CD14-positive monocyte (primary cell): Measurements from ENCODE around the gene CACNB2. TPM values are rescaled to one million over a fixed set of nuclear protein-coding genes. Genes with fewer than 3 reads are reported as not detected.

ENCODE experiments used
- DNase-seq, 3 donors: peaks; one replicate each; pipeline ENCODE4 v3.0.0-alpha.2; 2011 to 2022
- H2AFZ ChIP-seq: 2 replicates; pipeline ENCODE4 v1.6.0; 2012; ENCODE audit warnings: mild to moderate bottlenecking, low read depth, low read length, inconsistent platforms; ENCODE audit not compliant: insufficient read depth, poor library complexity, severe bottlenecking
- H3K27ac ChIP-seq, 2 donors: 1 replicate in 1 of 2; 2 replicates in 1 of 2; pipeline ENCODE4 v1.5.1; 2012 to 2013; ENCODE audit warnings: low read length in 2 of 2, control low read depth in 1 of 2, inconsistent platforms in 1 of 2, low read depth in 1 of 2, mild to moderate bottlenecking in 1 of 2
- H3K27me3 ChIP-seq, 2 donors: one replicate each; pipeline versions ENCODE4 v1.6.0 to v1.6.1; 2011 to 2013; ENCODE audit warnings: low read length in 2 of 2; ENCODE audit not compliant: control insufficient read depth in 2 of 2, insufficient read depth in 2 of 2
- H3K36me3 ChIP-seq, 2 donors: replicated peaks in 1 of 2; 1 replicate in 1 of 2; 2 replicates in 1 of 2; pipeline versions ENCODE4 v1.5.1 to v1.6.1; 2012 to 2013; ENCODE audit warnings: low read length in 2 of 2, control low read depth in 1 of 2, inconsistent platforms in 1 of 2, mild to moderate bottlenecking in 1 of 2; ENCODE audit not compliant: insufficient read depth in 2 of 2, control insufficient read depth in 1 of 2
- H3K4me1 ChIP-seq, 2 donors: 1 replicate in 1 of 2; 2 replicates in 1 of 2; pipeline versions ENCODE4 v1.5.1 to v1.6.1; 2012 to 2013; ENCODE audit warnings: low read length in 2 of 2, control low read depth in 1 of 2, inconsistent platforms in 1 of 2, mild to moderate bottlenecking in 1 of 2, moderate library complexity in 1 of 2; ENCODE audit not compliant: insufficient read depth in 2 of 2, control insufficient read depth in 1 of 2
- H3K4me2 ChIP-seq: replicated peaks from 2 replicates; pipeline ENCODE3; 2012; ENCODE audit warnings: low read length, moderate library complexity, mild to moderate bottlenecking; ENCODE audit not compliant: poor library complexity, severe bottlenecking; ENCODE audit errors: extremely low read depth
- H3K4me3 ChIP-seq, 3 experiments: fragments of 200-600 bp in 1 of 3; sonication (generic) in 1 of 3; replicated peaks in 1 of 3; 1 replicate in 2 of 3; 2 replicates in 1 of 3; pipeline ENCODE4 v1.5.1; 2011 to 2013; ENCODE audit warnings: low read length in 3 of 3, mild to moderate bottlenecking in 3 of 3, control low read depth in 2 of 3, low read depth in 2 of 3, inconsistent platforms in 1 of 3, moderate library complexity in 1 of 3
- H3K79me2 ChIP-seq: 2 replicates; pipeline ENCODE4 v1.6.0; 2012; ENCODE audit warnings: mild to moderate bottlenecking, control low read depth, inconsistent platforms, low read length, moderate library complexity; ENCODE audit not compliant: insufficient read depth
- H3K9ac ChIP-seq: 2 replicates; pipeline ENCODE4 v1.6.0; 2017; ENCODE audit warnings: low read length, mild to moderate bottlenecking; ENCODE audit not compliant: insufficient read depth, poor library complexity, severe bottlenecking
- H3K9me3 ChIP-seq, 2 donors: replicated peaks in 1 of 2; 1 replicate in 1 of 2; 2 replicates in 1 of 2; pipeline versions ENCODE4 v1.5.1 to v1.6.1; 2012 to 2013; ENCODE audit warnings: low read length in 2 of 2, control low read depth in 1 of 2; ENCODE audit not compliant: control insufficient read depth in 1 of 2, insufficient read depth in 1 of 2
- H4K20me1 ChIP-seq: 2 replicates; pipeline ENCODE4 v1.6.0; 2012; ENCODE audit warnings: mild to moderate bottlenecking, low read length, control low read depth, moderate library complexity; ENCODE audit not compliant: insufficient read depth
- H3K27ac Mint-ChIP-seq, 7 donors: one replicate each; pipeline ENCODE4 v1.8.0; 2020; ENCODE audit warnings: mild to moderate bottlenecking in 7 of 7, mixed read lengths in 7 of 7, moderate library complexity in 6 of 7, inconsistent platforms in 2 of 7
- H3K27me3 Mint-ChIP-seq, 3 donors: one replicate each; pipeline ENCODE4 v1.8.0; 2021 to 2022; ENCODE audit warnings: low read depth in 3 of 3, mild to moderate bottlenecking in 3 of 3, mixed read lengths in 3 of 3, moderate library complexity in 3 of 3, inconsistent platforms in 1 of 3
- H3K36me3 Mint-ChIP-seq, 2 donors: one replicate each; pipeline ENCODE4 v1.8.0; 2020; ENCODE audit warnings: mixed read lengths in 2 of 2, inconsistent platforms in 1 of 2, mild to moderate bottlenecking in 1 of 2
- H3K4me1 Mint-ChIP-seq: one replicate; pipeline ENCODE4 v1.8.0; 2020; ENCODE audit warnings: mild to moderate bottlenecking, mixed read lengths
- H3K4me3 Mint-ChIP-seq, 2 donors: one replicate each; pipeline ENCODE4 v1.8.0; 2020; ENCODE audit warnings: mild to moderate bottlenecking in 2 of 2, mixed read lengths in 2 of 2, moderate library complexity in 1 of 2
- H3K9me3 Mint-ChIP-seq, 7 donors: one replicate each; pipeline ENCODE4 v1.8.0; 2020 to 2022; ENCODE audit warnings: mixed read lengths in 7 of 7, mild to moderate bottlenecking in 6 of 7, moderate library complexity in 6 of 7, inconsistent platforms in 2 of 7
- CTCF ChIP-seq: fragments of 200-600 bp; IDR thresholded peaks from one replicate; pipeline ENCODE4 v1.8.0; 2022; ENCODE audit warnings: antibody characterized with exemption, mild to moderate bottlenecking
- WGBS: methylation state at CpG from one replicate; pipeline ENCODE4 v1.1.5; 2013; ENCODE audit warnings: missing lambda C conversion rate; ENCODE audit not compliant: insufficient coverage; 5-methylcytosine and 5-hydroxymethylcytosine counted together
- intact Hi-C, 2 donors: fragments of 100-400 bp; cut with micrococcal nuclease; formaldehyde crosslinking; loops; one replicate each; pipeline versions ENCODE4 v1.15.0 to v1.15.1; 2023
- polyA plus RNA-seq, 3 donors: library from polyadenylated mRNA; depleted of rRNA in 1 of 3; unstranded in 2 of 3; stranded (reverse) in 1 of 3; fragments of 300-500 nt in 2 of 3; fragments of >200 nt in 1 of 3; fragmentation: Illumina TruSeq in 2 of 3; gene quantifications; 1 replicate in 2 of 3; 2 replicates in 1 of 3; pipeline ENCODE4 v1.2.3, GENCODE V29; 2012 to 2021

Gene CACNB2
- polyA plus RNA-seq, 3 donors: 0.05 TPM; not detected in 2

- no peak for TF ChIP-seq CTCF
- no peak overlapping the region for H3K27ac ChIP-seq
- H3K9ac ChIP-seq: no peak overlapping the region
- H3K36me3 ChIP-seq: no peaks in the 10 kb centered on the region
- H3K4me2 ChIP-seq: no peak overlapping the region
- peaks cover 24 to 31% of the 10 kb centered on the region in 2 donors for H3K27me3 ChIP-seq
- H3K4me3 ChIP-seq: no peak overlapping the region
- H3K36me3 Mint-ChIP-seq: no peaks in the 10 kb centered on the region
- H4K20me1 ChIP-seq: no peaks in the 10 kb centered on the region
- no peaks in the 10 kb centered on the region for H3K79me2 ChIP-seq
- peaks cover 23 to 34% (median 32%) of the 10 kb centered on the region in 3 donors for H3K27me3 Mint-ChIP-seq
- intact Hi-C loops: no loop called here
- DNase-seq: no peak
- no peaks in the 10 kb centered on the region for H3K9me3 ChIP-seq
- H3K4me1 Mint-ChIP-seq: peaks cover 9% of the 10 kb centered on the region
- no CpG with 5 or more reads among the region's 2 CpGs for WGBS
- H3K4me3 Mint-ChIP-seq: no peak overlapping the region
- H3K4me1 ChIP-seq: peaks cover 3 to 4% of the 10 kb centered on the region in 2 donors
- H3K9me3 Mint-ChIP-seq: peaks cover 0 to 6% (median 0%) of the 10 kb centered on the region in 7 donors
- H3K27ac Mint-ChIP-seq: no peak overlapping the region
- H2AFZ ChIP-seq: no peak overlapping the region
These were observed 5.4 kb downstream of the CACNB2 start for GRCh38 chr10:18145652-18146051.

GRCh38 chr10:18149196-18149800, 9.1 kb downstream of the CACNB2 start:
- Mint-ChIP-seq H3K4me1 (no peaks in the 10 kb centered on the region), H3K27me3 (peaks cover 1 to 6% (median 2%) of the 10 kb centered on the region in 3 donors), H3K36me3 (no peaks in the 10 kb centered on the region), H3K27ac (no peak overlapping the region), H3K4me3 (no peak overlapping the region), H3K9me3 (peaks cover 0 to 2% (median 0%) of the 10 kb centered on the region in 7 donors)
- WGBS: no CpG with 5 or more reads among the region's 6 CpGs
- Histone ChIP-seq H3K36me3 (no peaks in the 10 kb centered on the region), H4K20me1 (no peaks in the 10 kb centered on the region), H3K9me3 (no peaks in the 10 kb centered on the region), H3K4me3 (no peak overlapping the region), H3K9ac (no peak overlapping the region), H3K79me2 (no peaks in the 10 kb centered on the region), H2AFZ (no peak overlapping the region), H3K4me1 (no peaks in the 10 kb centered on the region), H3K27me3 (no peaks in the 10 kb centered on the region), H3K27ac (no peak overlapping the region), H3K4me2 (no peak overlapping the region)
- DNase-seq: no peak
- intact Hi-C loops: no loop called here
- TF ChIP-seq CTCF: no peak
